Measurements from ENCODE around the gene DRAP1.

The DRAP1 gene

GRCh38 chr11:65903715-65904114 is 15.5 kb upstream of the DRAP1 start:
- DNase-seq (no peak), ATAC-seq (no peak)

DNA sequence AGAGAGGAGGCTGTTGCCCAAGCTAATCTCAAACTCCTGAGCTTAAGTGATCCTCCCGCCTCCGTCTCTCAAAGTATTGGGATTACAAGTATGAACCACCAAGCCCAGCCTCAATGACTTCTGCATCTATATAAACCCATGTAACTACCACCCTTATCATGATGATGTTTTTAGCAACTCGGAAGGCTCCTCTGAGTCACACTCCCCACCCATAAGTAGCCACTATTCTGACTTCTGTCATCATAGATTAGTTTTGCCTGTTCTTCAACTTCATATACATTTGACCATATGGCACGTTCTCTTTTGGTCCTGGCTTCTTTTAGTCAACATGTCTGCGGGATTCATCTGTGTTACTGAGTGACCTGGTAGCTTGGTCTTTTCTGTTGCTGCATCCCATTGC is 12.6 kb upstream of the DRAP1 start:
- ATAC-seq, result no peak
- no peak for DNase-seq

DNA sequence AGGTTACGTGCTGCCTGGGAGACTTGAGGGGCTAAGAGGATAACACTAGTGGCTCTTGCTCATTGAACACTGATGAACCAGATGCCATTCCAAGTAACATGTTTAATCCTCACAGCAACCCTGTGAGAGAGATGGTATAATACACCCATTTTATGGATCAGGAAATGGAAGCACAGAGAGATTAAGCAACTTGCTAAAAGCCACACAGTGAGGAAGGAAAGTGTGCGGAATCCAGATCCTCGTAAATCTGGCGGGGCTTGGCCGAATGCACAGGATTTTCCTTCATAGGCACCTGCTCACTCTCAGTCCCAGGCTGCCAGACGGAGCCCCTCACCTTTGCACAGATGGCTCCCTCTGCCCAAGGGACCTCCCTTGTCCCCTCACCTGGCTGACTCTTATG is 11.3 kb upstream of the DRAP1 start:
- DNase-seq (no peak), ATAC-seq (no peak)

DNA sequence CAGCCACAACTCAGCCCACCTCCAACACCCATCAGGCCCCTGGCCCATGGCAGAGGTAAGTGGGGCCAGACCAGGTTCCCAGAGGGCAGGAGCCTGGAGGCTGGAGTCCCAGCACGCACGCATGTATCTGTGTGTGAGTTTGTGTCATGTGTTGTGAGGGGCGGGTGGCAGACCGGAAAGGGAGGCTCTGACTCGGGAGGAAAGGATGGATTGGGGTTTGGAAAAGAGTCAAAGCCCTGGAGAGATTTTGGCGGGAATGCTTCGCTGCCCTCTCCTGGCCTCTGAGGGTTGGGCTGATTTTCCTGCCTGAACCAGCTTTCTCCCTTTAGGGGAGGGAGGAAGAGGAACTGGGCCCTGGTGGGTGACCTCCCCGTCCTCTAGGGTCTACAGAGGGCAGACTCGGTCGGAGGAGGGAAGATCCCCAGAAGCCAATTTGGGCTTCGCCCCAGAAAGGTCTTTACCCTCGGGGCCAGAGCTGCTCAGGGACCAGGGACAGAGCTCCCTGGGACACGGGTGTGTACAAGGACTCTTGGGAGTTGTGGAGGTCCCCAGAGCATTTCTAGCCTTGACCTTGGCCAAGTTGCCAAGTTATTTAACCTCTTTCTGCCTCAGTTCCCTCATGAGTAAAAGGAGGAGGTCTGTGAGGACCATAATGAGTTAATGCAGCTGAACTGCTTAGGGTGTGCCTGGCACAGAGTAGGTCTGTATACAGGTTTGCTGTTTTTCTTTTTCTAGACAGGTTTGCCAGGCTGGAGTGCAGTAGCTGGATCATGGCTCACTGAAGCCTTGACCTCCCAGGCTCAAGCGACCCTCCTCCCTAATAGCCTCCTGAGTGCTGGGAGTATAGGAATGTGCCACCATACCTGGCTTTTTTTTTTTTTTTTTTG is 7.3 kb upstream of the DRAP1 start:
- ATAC-seq (no peak), DNase-seq (no peak)

- DNase-seq, result no peak
- ATAC-seq, result peak; percentile 38
Observed at GRCh38 chr11:65912845-65913244, 6.4 kb upstream of the DRAP1 start.

GRCh38 chr11:65915101-65915820 is 4.0 kb upstream of the DRAP1 start:
- ATAC-seq (no peak), DNase-seq (no peak)

DNA sequence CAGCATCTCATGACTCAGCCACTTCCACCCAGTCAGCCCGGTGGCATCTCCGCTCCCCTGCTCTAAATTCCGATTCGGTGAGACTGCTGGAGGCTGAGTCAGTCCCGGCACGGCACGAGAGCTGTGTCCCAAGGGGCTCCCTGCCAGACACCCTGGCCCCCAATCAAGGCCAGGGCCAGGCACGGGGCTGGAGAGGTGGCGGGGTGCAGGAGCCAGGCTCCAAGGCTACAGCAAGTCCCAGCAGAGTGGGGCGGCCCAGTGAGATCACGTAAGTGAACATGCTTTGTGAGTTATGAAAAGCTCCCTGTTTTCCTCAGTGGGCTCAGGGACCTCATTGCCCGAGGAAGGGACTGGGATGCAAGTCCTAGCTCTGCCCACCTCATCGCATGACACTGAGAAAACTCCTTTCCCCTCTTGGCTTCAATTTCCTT is 3.4 kb upstream of the DRAP1 start:
- ATAC-seq (no peak), DNase-seq (no peak)

- ATAC-seq, result no peak
Observed at GRCh38 chr11:65916391-65916790, 2.8 kb upstream of the DRAP1 start.

DNA sequence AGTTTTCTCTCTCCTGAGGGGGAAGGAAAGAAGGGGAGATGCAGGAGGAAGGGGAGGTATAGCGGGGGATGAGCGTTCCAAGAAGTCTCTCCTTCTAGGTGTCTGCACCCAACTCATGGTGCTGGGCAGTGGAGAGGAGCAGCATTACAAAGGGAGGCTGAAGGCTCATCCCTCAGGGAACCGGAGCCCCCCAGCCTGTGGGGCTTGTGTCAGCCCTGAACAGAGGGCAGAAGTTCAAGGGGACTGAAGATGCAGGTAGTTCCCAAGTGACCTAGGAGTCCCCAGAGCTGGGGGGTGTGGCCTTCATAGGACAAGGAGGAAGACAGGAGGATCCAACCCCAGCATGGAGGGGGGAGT is 2.2 kb upstream of the DRAP1 start:
- DNase-seq, result no peak
- no peak for ATAC-seq

More at GRCh38 chr11:65916391-65916790, 2.8 kb upstream of the DRAP1 start:
- no peak for DNase-seq

- ATAC-seq, result no peak
- DNase-seq, result no peak
Observed at GRCh38 chr11:65917434-65918210, 1.6 kb upstream of the DRAP1 start.

- DNase-seq, result no peak
- ATAC-seq, result peak; percentile 72
Observed at GRCh38 chr11:65918211-65919140, 750 bp upstream of the DRAP1 start, which contains the start of gene C11orf68. TSS of gene C11orf68 (minus strand) at chr11:65919062. CDS start at chr11:65919031, 31 bp downstream.

DNA sequence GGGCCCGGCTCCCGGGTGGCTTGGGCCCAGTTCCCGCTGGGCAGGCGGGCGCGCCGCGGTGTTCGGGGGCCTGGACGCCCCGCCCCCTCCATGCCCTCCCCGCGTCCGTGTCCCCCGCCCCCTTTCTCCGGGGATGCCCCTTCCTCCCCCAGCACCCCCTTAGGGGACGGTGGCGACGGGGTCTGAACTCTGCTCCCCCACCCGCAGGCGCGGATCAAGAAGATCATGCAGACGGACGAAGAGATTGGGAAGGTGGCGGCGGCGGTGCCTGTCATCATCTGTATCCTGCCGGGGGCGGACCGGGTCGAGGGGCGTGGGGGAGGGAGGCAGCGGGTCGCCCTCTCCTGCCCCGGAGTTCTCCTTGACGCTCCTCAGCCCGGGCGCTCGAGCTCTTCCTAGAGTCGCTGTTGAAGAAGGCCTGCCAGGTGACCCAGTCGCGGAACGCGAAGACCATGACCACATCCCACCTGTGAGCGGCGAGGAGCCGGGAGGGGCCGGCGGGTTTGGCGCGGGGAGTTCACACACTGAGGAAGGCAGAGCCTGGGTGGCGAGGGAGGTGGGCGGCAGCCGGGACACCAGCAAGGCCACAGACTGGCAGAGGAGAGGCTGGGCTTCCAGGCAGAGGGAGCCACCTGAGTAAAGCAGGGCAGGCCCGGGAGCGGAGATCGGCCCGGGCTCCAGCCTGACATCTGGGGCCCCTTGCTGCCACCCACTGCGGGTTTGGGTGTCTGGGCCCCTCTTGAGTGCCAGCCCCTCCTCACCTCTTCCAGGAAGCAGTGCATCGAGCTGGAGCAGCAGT is 546 bp downstream of the DRAP1 start:
- ATAC-seq, result peak; percentile 45
- DNase-seq, result peak; percentile 64

DNA sequence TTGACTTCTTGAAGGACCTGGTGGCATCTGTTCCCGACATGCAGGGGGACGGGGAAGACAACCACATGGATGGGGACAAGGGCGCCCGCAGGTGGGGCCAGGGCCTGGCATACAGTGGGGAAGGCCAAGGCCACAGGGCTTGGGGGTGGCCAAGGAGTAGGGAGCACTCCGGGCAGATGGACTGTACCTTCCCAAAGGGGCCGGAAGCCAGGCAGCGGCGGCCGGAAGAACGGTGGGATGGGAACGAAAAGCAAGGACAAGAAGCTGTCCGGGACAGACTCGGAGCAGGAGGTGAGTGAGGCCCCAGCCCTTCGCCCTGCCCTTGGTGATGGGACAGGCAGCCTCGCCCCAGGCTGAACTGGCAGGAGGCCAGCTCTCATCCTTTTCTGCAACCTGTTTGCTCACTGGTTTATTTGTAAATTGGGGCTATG is 1.2 kb downstream of the DRAP1 start:
- ATAC-seq (no peak), DNase-seq (no peak)

DNA sequence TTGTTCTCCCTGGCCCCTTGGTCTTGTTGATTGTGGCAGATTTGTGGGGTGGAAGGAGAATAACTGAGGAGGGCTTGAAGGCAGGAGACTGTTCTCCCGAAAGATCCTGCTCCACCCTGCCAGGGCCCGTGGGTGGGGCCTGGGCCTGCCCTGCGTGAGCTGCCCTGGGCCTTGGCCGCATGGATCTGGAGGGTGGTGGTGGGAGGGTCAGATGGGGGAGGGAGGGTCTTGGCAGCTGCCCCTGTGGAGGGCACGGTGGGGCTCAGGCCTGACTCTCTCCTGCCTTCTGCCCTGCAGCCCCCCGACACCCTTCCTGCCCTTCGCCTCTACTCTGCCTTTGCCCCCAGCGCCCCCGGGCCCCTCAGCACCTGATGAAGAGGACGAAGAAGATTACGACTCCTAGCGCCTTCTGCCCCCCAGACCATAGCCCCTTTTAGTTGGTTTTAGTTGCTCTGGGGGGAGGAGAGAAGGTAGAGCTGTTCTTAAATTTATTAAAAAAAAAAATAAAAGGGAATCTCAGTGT is 1.9 kb downstream of the DRAP1 start:
- DNase-seq, result no peak
- ATAC-seq, result no peak

DNA sequence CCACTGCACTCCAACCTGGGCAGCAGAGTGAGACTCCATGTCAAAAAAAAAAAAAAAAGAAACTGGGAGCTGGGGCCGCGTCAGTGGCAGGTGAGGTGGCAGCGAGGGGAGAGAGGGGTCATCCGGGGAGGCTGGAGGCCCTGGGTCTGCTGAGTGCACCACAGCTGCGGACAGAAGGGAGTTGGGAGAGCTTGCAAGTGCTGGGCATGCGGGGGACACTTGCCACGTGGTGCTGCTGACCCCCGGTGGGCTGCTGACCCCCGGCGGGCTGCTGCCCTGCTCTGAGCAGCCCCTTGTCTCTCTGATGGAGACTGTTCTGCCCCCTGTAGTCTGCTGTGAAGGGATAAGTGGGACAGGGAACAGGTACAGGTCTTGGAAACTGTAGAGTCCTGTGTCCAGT is 2.6 kb downstream of the DRAP1 start:
- ATAC-seq, result no peak
- no peak for DNase-seq

GRCh38 chr11:65922565-65922964 is 3.3 kb downstream of the DRAP1 start:
- no peak for ATAC-seq

GRCh38 chr11:65925397-65925796 is 6.2 kb downstream of the DRAP1 start:
- no peak for ATAC-seq

More at GRCh38 chr11:65922565-65922964, 3.3 kb downstream of the DRAP1 start:
- DNase-seq, result no peak

GRCh38 chr11:65927904-65928397 is 8.7 kb downstream of the DRAP1 start:
- peak; percentile 81 for ATAC-seq
- peak; percentile 75 for DNase-seq

More at GRCh38 chr11:65925397-65925796, 6.2 kb downstream of the DRAP1 start:
- no peak for DNase-seq

GRCh38 chr11:65928667-65929066 is 9.4 kb downstream of the DRAP1 start:
- DNase-seq (no peak), ATAC-seq (no peak)

Measured in stimulated activated naive CD8-positive, alpha-beta T cell treated with anti-CD3 and anti-CD28 coated beads, Interleukin-15, Interleukin-2, amounts not matched to agents 100 U/mL and 50 U/mL, for 24 hours (primary cell).